Stimulated activated CD4-positive, alpha-beta T cell treated with anti-CD3 and anti-CD28 coated beads, TNF-alpha, amount 100 ng/mL, for 1 hour (primary cell): ENCODE results near the gene LARGE1.

Experiments used
- DNase-seq, 3 donors: peaks; one replicate each; pipeline ENCODE4 v3.0.0-alpha.2; 2020; ENCODE audit warnings: low read depth in 3 of 3, low spot score in 1 of 3

Gene LARGE1

GRCh38 chr22:33828302-33828701, 92.0 kb downstream of the LARGE1 start:
- no peak for DNase-seq

DNA sequence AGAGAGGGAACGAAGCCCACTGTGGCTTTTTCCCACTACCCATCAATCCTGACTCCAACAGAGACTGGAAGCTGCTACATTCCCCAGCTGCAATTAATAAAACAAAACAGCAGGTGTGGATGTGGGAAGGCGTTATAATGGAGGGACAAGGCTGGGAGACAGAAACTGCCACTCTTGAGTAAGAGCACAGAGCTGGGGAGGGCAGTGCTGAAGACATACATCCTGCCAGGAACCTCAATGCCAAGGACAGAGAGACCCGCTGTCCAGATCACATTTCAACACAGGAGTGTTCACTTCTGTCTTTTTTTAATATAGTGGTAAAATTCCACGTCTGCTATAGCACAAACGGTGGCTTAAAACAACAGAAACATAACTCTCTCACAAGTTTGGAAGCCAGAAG, 94.5 kb downstream of the LARGE1 start:
- DNase-seq, result no peak

DNA sequence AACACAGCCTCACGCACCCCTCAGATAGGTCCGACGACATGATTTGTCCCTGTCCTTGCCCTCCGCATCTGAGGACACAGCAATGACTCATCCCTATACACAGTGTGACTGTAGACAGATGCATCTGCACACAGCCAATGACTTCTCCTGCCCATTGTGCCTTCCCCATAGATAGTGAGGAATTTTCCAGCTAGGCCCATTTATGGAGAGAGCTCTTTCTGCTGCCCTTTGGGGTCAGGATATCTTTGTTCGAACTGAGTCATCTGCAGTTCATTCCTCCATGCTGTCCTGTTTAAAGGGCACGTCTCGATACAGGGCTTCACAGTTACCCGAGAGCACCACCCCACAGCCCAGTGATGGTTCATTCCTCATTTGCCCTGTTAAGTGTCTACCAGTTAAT, 96.7 kb downstream of the LARGE1 start:
- no peak for DNase-seq

DNA sequence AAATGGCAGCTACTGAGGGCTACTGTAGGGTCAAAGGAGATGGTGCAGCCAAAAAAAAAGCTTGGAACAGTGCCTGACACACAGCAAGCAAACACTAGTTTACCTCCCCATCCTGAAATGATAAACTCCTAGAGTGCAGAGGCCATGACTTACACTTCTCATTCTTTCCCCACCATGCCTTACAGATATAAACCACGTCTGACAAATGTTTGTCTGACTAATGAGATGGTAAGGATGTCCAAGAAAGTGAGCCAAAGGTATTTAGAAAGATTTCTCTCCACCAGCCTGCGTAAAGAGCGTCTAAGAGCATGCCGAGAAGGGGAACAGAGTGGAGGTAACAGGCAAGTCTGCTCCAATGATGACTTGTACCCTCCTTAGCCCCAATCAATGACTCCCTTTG, 99.0 kb downstream of the LARGE1 start:
- no peak for DNase-seq

GRCh38 chr22:33819743-33820142, 100.5 kb downstream of the LARGE1 start:
- no peak for DNase-seq

GRCh38 chr22:33817512-33818127, 102.7 kb downstream of the LARGE1 start:
- no peak for DNase-seq

DNA sequence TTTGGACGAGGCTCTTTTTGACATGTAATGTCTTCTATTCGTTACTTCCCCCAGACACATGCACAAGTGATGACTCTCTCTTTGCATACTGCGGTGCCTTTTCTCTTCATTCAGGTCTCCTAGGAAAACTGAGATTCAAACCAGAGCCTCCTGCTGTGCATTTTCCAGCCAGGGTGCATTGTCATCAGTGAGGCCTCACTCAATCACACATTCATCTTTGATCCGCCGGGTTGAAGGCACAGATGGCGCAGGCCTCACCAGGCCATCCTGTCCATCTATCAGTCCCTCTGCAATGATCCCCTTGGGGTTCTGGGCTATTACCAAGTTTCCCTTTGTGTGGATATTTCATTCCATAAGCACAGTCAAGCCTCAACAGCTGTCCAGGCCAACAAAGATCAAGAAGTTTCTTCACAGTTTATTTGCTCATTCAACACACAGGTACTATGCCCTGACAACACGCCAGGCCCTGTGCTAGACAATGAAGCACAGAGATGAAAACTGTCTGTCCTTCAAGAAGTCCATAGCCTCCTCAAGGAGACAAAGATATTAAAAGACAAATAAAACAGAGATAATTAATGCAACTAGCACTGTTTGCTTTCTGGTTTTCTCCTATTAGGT, 107.8 kb downstream of the LARGE1 start:
- DNase-seq, result no peak

- DNase-seq, result no peak
Measured at GRCh38 chr22:33811686-33812085, 108.6 kb downstream of the LARGE1 start.

GRCh38 chr22:33811208-33811607, 109.1 kb downstream of the LARGE1 start:
- DNase-seq, result no peak

- no peak for DNase-seq
Measured at GRCh38 chr22:33807470-33807869, 112.8 kb downstream of the LARGE1 start.

DNA sequence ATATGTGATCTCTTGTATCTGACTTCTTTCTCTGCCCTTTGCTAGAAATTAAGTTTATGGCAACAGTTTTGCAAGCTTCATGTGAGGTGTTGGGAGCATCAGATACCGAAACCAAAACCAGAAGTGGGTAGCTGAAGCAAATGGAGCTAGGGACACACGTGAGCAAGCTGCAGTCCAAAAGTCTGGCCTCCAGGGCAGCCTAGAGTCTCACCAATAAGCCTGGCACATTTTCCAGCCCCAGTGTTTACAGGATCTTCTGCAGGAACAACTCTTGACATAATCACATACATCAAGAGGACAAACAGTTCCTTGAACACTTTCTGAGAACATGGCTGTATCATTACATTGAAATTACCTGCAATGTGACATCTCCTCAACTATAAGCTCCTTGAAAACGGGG, 114.1 kb downstream of the LARGE1 start:
- no peak for DNase-seq

DNA sequence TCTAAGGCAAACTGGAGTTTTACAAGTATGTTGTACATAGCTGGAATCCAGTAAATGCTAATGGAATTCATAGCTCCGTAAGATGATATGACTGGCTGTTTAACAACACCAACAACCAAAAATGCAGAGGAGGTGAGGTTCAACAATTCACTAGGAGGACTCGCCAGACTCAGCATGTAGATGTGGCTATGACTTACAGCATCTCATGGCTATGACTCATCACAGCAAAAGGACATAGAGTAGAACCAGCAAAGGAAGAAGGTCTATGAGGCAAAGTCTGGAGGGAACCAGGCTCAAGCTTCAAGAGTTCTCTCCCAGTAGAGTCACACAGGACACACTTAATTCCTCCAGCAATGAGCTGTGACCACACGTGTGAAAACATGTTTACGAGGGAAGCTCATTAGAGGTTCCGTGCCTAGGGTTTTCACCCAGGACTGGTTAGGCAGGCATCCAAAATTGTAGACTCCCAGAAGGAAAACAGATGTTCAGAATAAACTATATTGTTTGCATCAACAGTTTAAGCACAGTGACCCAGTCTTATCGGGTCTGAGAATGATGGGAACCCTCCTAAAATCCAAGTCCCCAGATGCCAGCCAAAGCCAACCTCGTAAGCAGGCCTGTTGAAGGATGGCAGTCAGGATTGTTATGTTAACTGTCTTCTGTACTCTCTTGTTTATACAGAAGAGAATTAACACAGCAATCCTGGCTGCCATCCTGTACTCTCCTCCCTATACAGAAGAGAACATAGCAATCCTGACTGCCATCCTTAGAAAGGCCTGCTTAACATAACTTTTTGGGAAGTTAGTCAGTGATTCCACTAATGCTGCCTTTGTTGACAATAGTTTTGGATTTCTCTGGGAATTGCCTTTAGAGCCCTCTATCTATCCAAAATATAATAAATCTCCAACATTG, 116.6 kb downstream of the LARGE1 start:
- no peak for DNase-seq

DNA sequence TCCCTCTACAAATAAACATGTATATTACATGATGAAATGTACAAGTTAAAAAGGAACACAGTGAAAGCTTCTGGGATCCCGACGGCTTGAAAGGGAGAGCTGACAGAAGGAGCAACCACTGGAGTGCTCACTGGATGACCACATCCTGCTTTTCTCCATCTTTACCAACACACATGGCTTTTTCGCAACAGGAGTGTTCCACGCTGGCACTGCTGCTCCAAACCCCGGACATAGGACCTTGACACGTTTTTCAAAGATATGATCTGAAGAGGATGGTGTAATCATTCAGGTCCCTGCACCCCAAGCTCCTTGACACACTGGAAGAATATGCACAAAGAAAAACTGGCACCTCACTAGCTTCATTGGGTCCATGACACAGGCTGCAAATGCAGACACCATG, 121.9 kb downstream of the LARGE1 start:
- no peak for DNase-seq

DNA sequence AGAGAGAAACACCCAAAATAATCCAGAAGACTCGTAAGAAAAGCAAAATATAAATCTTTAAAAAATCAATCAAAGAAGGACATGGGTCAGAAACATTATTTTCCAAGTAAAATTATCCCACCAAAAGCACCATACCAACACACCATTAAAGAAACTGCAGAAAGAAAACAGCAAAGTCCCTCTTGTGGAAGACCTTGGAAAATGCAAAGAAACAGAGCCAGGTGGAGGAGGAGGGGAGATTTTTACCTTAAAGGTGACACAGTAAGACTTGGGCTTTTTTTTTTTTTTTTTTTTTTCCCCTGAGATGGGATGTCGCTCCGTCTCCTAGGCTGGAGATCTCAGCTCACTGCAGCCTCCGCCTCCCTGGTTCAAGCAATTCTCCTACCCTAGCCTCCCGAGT, 123.8 kb downstream of the LARGE1 start:
- no peak for DNase-seq

- no peak for DNase-seq
Measured at GRCh38 chr22:33793475-33793874, 126.8 kb downstream of the LARGE1 start.

- no peak for DNase-seq
Measured at GRCh38 chr22:33792832-33793231, 127.4 kb downstream of the LARGE1 start.

DNA sequence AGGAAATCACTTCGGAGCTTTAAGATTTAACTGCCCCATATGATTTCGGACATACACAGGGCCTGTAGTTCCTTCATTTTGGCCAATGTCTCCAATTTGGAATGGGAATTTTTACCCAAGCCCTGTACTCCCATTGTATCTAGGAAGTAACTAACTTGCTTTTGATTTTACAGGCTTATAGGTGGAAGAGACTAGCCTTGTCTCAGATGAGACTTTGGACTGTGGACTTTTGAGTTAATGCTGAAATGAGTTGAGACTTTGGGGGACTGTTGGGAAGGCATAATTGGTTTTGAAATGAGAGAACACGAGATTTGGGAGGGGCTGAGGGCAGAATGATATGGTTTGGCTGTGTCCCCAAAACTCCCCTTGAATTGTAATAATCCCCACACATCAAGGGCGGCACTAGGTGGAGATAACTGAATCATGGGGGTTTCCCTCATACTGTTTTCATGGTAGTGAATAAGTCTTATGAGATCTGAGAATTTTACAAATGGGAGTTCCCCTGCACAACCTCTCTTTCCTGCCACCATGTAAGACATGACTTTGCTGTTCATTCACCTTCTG, 130.5 kb downstream of the LARGE1 start:
- DNase-seq, result no peak

DNA sequence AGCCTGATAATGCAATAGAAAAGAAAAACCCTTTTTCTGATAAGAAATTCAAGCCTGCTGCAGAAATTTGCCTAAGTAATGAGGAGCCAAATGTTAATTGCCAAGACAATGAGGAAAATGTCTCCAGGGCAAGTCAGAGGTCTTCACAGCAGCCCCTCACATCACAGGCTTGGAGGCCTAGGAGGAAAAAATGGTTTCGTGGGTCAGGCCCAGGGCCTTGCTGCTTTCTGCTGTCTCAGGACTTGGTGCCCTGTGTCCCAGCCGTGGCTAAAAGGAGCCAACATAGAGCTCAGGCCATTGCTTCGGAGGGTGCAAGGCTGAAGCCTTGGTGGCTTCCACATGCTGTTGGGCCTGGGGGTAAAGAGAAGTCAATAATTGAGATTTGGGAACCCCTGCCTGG, 131.3 kb downstream of the LARGE1 start:
- no peak for DNase-seq

GRCh38 chr22:33787645-33788456, 132.4 kb downstream of the LARGE1 start:
- no peak for DNase-seq

DNA sequence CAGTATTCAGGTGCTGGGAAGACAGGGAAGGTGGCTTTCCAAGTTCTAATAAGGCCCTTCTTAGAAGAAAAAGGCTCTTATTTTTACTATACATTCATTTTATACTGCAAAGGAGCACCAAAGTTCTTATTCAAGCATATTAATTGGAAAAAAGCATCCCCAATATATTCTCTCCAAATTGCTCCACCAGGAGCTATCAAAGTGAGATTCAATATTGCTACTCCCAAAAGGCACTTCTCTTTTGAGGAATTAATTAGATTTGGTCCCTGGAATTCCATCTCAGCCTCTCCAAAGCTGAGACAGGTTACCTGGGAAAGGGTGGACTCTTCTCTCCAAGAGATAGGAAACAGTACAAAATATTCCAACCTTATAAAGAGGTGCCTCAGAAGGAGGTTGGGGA, 134.1 kb downstream of the LARGE1 start:
- DNase-seq, result no peak
